DND-41 (cell line): Measurements from ENCODE around the gene GAD1.

ENCODE experiments used
- EZH2 ChIP-seq: IDR thresholded peaks from 3 replicates; pipeline ENCODE4 v1.6.1; 2012; ENCODE audit warnings: borderline replicate concordance, low read depth, mild to moderate bottlenecking, moderate library complexity, low read length, inconsistent platforms; ENCODE audit not compliant: severe bottlenecking
- TF ChIP-seq, protein P1 (sequence below): IDR thresholded peaks from 2 replicates; pipeline ENCODE4 v1.5.1; 2012; ENCODE audit warnings: borderline replicate concordance, low read length, moderate library complexity, mild to moderate bottlenecking; ENCODE audit not compliant: poor library complexity, severe bottlenecking; ENCODE audit errors: extremely low read depth

DNA sequence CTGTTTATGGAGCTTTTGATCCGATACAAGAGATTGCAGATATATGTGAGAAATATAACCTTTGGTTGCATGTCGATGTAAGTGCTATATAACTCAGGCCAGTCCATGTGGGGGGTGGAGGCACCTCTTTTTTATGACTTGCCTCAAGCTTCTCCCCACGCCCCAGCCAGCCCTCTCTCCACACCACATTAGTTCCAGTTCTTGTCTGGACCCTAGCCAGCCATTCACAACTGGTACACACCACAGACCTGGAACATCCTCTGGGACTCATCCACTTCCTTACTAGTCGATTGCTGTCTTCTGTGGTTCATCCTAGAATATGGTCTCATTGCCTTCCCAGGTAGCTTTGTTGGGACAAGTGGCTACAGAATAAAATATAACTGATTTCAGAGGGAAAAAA is 31.0 kb downstream of the GAD1 start:
- TF ChIP-seq, protein P1, sequence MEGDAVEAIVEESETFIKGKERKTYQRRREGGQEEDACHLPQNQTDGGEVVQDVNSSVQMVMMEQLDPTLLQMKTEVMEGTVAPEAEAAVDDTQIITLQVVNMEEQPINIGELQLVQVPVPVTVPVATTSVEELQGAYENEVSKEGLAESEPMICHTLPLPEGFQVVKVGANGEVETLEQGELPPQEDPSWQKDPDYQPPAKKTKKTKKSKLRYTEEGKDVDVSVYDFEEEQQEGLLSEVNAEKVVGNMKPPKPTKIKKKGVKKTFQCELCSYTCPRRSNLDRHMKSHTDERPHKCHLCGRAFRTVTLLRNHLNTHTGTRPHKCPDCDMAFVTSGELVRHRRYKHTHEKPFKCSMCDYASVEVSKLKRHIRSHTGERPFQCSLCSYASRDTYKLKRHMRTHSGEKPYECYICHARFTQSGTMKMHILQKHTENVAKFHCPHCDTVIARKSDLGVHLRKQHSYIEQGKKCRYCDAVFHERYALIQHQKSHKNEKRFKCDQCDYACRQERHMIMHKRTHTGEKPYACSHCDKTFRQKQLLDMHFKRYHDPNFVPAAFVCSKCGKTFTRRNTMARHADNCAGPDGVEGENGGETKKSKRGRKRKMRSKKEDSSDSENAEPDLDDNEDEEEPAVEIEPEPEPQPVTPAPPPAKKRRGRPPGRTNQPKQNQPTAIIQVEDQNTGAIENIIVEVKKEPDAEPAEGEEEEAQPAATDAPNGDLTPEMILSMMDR: no peak
- TF ChIP-seq EZH2: no peak
